ENCODE measurements around the gene DOK7. TPM values are rescaled to one million over a fixed set of nuclear protein-coding genes. Genes with fewer than 3 reads are reported as not detected.

The DOK7 gene
- total and polyA plus RNA-seq, 2 donors (not counting 3 experiments of a cell fraction or from before 2014, with no cell fraction given), result not detected

GRCh38 chr4:3518941-3519340, 55.8 kb downstream of the DOK7 start:
- FAIRE-seq, result no peak
- DNase-seq (ENCODE audit: low read depth, low spot score), result no peak
- H3K36me3 ChIP-seq (ENCODE audit: control insufficient read depth in 2 of 2, extremely low read depth in 1 of 2, insufficient read depth in 2 of 2, low read length in 2 of 2), result peaks cover 17 to 64% of the 10 kb centered on the region in 2 experiments
- ChIA-PET CTCF (no interaction called here), POLR2A (no interaction called here)
- H3K4me1 ChIP-seq (ENCODE audit: control insufficient read depth, extremely low read depth, insufficient read depth, low read length), result no peaks in the 10 kb centered on the region
- no peak overlapping the region for H3K4me2 ChIP-seq (ENCODE audit: insufficient read depth, low read length)
- intact Hi-C loops (cut with micrococcal nuclease), result no loop called here
- H2AFZ ChIP-seq (ENCODE audit: low read depth, low read length), result no peak overlapping the region
- H3K4me3 ChIP-seq (replicated peaks in 1 of 3; ENCODE audit: insufficient read depth in 1 of 3, low read depth in 1 of 3, low read length in 3 of 3), result no peak overlapping the region
- BruUV-seq (replicated peaks), result no TSS peak
- no peaks in the 10 kb centered on the region for H3K27me3 ChIP-seq (ENCODE audit: control insufficient read depth in 2 of 2, insufficient read depth in 2 of 2, low read length in 2 of 2)
- H3K27ac ChIP-seq (ENCODE audit: insufficient read depth, low read depth, low read length), result no peak overlapping the region
- dilution Hi-C loops (cut with MboI; ENCODE audit: extremely low pct_ligation_motif_present, low sequenced_read_pairs), result no loop called here
- no peaks in the 10 kb centered on the region for H3K9me1 ChIP-seq (replicated peaks; ENCODE audit: control insufficient read depth, extremely low read depth, insufficient read depth, low read length)
- no peaks in the 10 kb centered on the region for H4K20me1 ChIP-seq (replicated peaks; ENCODE audit: control insufficient read depth, extremely low read depth, insufficient read depth, low read length)
- no peaks in the 10 kb centered on the region for H3K9me3 ChIP-seq (replicated peaks; ENCODE audit: control insufficient read depth, insufficient read depth, low read length)
- H3K79me2 ChIP-seq (ENCODE audit: control insufficient read depth, insufficient read depth, low read length), result no peaks in the 10 kb centered on the region
- TF ChIP-seq FOS (IDR thresholded peaks at IDR 0.05; ENCODE audit: borderline replicate concordance, insufficient read depth, low read length) (no peak), POLR2A (IDR thresholded peaks at IDR 0.05; ENCODE audit: low read depth, low read length) (no peak)
- H3K9ac ChIP-seq (replicated peaks; ENCODE audit: extremely low read depth, insufficient read depth, low read length), result no peak overlapping the region

DNA sequence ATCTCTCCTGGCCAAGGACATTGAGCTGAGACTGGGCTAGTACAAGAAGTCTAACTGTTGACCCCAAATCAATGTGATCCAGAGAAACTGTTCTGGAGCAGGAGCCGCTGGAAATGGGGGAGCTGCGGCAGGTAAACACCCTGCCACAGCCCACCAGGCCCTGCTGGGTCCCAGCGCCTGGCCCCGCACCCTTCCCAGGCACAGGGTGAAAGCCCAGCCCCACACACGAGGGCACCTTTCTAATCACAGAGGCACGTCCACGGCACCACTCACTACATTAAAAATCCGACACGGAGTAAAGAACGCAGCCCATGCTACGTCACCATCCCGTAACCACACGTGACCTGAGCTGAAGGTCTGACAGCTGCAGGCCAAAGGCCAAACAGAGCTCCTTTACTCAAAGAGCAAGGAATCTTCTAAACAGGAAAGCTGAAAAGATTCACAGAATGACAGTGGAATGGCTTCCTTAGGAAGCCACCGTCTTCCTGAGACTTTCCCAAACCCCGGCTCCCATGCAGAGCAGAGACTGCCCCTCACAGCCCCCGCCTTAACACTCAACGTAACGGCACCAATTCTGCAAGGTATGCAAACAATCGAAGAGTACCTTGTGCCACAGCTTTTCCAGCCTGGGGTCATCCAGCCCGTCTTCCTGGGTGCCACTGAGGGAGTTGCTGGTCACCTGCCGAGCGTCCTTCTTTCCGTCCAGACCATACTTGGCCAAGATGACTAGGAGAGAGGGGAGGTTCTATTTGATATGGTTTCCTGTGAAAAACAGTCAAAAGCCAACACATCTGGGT, 56.6 kb downstream of the DOK7 start:
- FAIRE-seq (no peak), DNase-seq (ENCODE audit: low read depth, low spot score) (no peak)
- H3K27me3 ChIP-seq (ENCODE audit: control insufficient read depth in 2 of 2, insufficient read depth in 2 of 2, low read length in 2 of 2), result no peaks in the 10 kb centered on the region
- no peak overlapping the region for H3K27ac ChIP-seq (ENCODE audit: insufficient read depth, low read depth, low read length)
- no peak overlapping the region for H3K4me3 ChIP-seq (replicated peaks in 1 of 3; ENCODE audit: insufficient read depth in 1 of 3, low read depth in 1 of 3, low read length in 3 of 3)
- POLR2A ChIA-PET, result no interaction called here
- no peaks in the 10 kb centered on the region for H4K20me1 ChIP-seq (replicated peaks; ENCODE audit: control insufficient read depth, extremely low read depth, insufficient read depth, low read length)
- H3K9me1 ChIP-seq (replicated peaks; ENCODE audit: control insufficient read depth, extremely low read depth, insufficient read depth, low read length), result no peaks in the 10 kb centered on the region
- H3K9me3 ChIP-seq (replicated peaks; ENCODE audit: control insufficient read depth, insufficient read depth, low read length), result no peaks in the 10 kb centered on the region
- no peaks in the 10 kb centered on the region for H3K79me2 ChIP-seq (ENCODE audit: control insufficient read depth, insufficient read depth, low read length)
- no peak for TF ChIP-seq JUN (IDR thresholded peaks at IDR 0.05; ENCODE audit: borderline replicate concordance, insufficient read depth, insufficient read length, low read depth)
- TF ChIP-seq, protein P1, sequence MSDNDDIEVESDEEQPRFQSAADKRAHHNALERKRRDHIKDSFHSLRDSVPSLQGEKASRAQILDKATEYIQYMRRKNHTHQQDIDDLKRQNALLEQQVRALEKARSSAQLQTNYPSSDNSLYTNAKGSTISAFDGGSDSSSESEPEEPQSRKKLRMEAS (IDR thresholded peaks at IDR 0.05; ENCODE audit: insufficient read depth, insufficient read length), result no peak
- no peak for TF ChIP-seq CTCF (IDR thresholded peaks at IDR 0.05; ENCODE audit: extremely low read depth in 1 of 2, insufficient read depth in 1 of 2, low read depth in 1 of 2, low read length in 2 of 2)
- TF ChIP-seq EZH2 (IDR thresholded peaks at IDR 0.05; ENCODE audit: borderline replicate concordance, low read depth, low read length, severe bottlenecking), result no peak
- no peak for TF ChIP-seq GATA2 (IDR thresholded peaks at IDR 0.05; ENCODE audit: insufficient read depth, insufficient read length, low read depth, low read length)
- no peak for TF ChIP-seq POLR2AphosphoS5 (IDR thresholded peaks at IDR 0.05; ENCODE audit: insufficient read depth, low read depth, low read length)
- TF ChIP-seq MYC (IDR thresholded peaks at IDR 0.05; ENCODE audit: low read depth, low read length), result no peak
- TF ChIP-seq POLR2A (IDR thresholded peaks at IDR 0.05; ENCODE audit: low read depth, low read length), result no peak
- no peak for TF ChIP-seq FOS (IDR thresholded peaks at IDR 0.05; ENCODE audit: borderline replicate concordance, insufficient read depth, low read length)
- peaks cover 13 to 64% of the 10 kb centered on the region in 2 experiments for H3K36me3 ChIP-seq (ENCODE audit: control insufficient read depth in 2 of 2, extremely low read depth in 1 of 2, insufficient read depth in 2 of 2, low read length in 2 of 2)
- H2AFZ ChIP-seq (ENCODE audit: low read depth, low read length), result no peak overlapping the region
- dilution Hi-C loops (cut with MboI; ENCODE audit: extremely low pct_ligation_motif_present, low sequenced_read_pairs), result no loop called here
- H3K4me2 ChIP-seq (ENCODE audit: insufficient read depth, low read length), result no peak overlapping the region
- no peaks in the 10 kb centered on the region for H3K4me1 ChIP-seq (ENCODE audit: control insufficient read depth, extremely low read depth, insufficient read depth, low read length)
- BruUV-seq (replicated peaks), result no TSS peak
- H3K9ac ChIP-seq (replicated peaks; ENCODE audit: extremely low read depth, insufficient read depth, low read length), result no peak overlapping the region
- intact Hi-C loops (cut with micrococcal nuclease), result no loop called here
- CTCF ChIA-PET, result no interaction called here

All from endothelial cell of umbilical vein (primary cell).